Thyroid gland (tissue), 4 donors: ENCODE measurements around the gene ANXA10. TPM values are rescaled to one million over a fixed set of nuclear protein-coding genes. Genes with fewer than 3 reads are reported as not detected.

Experiments used
- DNase-seq, 2 donors: peaks; one replicate each; pipeline ENCODE4 v3.0.0-alpha.2; 2019
- H3K27ac ChIP-seq, 3 donors: fragments of 200-600 bp; sonication (generic); 1 replicate in 2 of 3; 2 replicates in 1 of 3; pipeline ENCODE4 v1.5.1; 2016 to 2019; ENCODE audit warnings: mild to moderate bottlenecking in 1 of 3, moderate library complexity in 1 of 3
- H3K27me3 ChIP-seq: fragments of 200-600 bp; sonication (generic); one replicate; pipeline ENCODE4 v1.5.1; 2019
- H3K36me3 ChIP-seq, 2 donors: fragments of 200-600 bp; sonication (generic); one replicate each; pipeline ENCODE4 v1.5.1; 2016 to 2019
- H3K4me1 ChIP-seq, 2 donors: fragments of 200-600 bp; sonication (generic); one replicate each; pipeline ENCODE4 v1.5.1; 2017 to 2019
- H3K4me3 ChIP-seq, 3 donors: fragments of 200-600 bp; sonication (generic); replicated peaks in 1 of 3; 1 replicate in 2 of 3; 2 replicates in 1 of 3; pipeline ENCODE4 v1.5.1; 2016; ENCODE audit warnings: mild to moderate bottlenecking in 1 of 3
- H3K9me3 ChIP-seq: fragments of 200-600 bp; sonication (generic); one replicate; pipeline ENCODE4 v1.5.1; 2017
- CTCF ChIP-seq, 6 experiments: fragments of 200-600 bp in 3 of 6; fragments of 450-650 bp in 3 of 6; sonication (generic) in 3 of 6; IDR thresholded peaks; one replicate each; pipeline ENCODE4 v1.5.1; 2016 to 2019; ENCODE audit warnings: antibody characterized with exemption in 6 of 6, mild to moderate bottlenecking in 2 of 6, inconsistent platforms in 1 of 6, moderate library complexity in 1 of 6
- POLR2A ChIP-seq, 2 donors: fragments of 450-650 bp; IDR thresholded peaks; one replicate each; pipeline ENCODE4 v1.6.1; 2017; ENCODE audit warnings: antibody characterized with exemption in 2 of 2, mild to moderate bottlenecking in 2 of 2, moderate library complexity in 1 of 2
- WGBS, 2 donors: methylation state at CpG; one replicate each; pipeline ENCODE4 v1.1.5; 2017; 5-methylcytosine and 5-hydroxymethylcytosine counted together
- intact Hi-C: fragments of 100-400 bp; cut with DNase I; formaldehyde crosslinking; loops from one replicate; pipeline ENCODE4 v1.15.1; 2023
- total RNA-seq, 4 donors: library from RNA; depleted of rRNA; stranded (reverse); fragments of >200 nt; gene quantifications; one replicate each; pipeline ENCODE4 v1.2.3, GENCODE V29; 2016

ANXA10 gene
- total RNA-seq, 4 donors from 2014 or later, result not detected

- 64 to 77% methylated on average over 2 of the region's 2 CpGs for WGBS, 2 donors
- no peaks in the 10 kb centered on the region for H3K27me3 ChIP-seq
- TF ChIP-seq POLR2A (IDR thresholded peaks at IDR 0.05) (no peak), CTCF (IDR thresholded peaks at IDR 0.05) (no peak)
Measured at GRCh38 chr4:168097161-168097560, 4.8 kb downstream of the ANXA10 start.

GRCh38 chr4:168098248-168098717, 5.9 kb downstream of the ANXA10 start:
- Histone ChIP-seq H3K9me3 (no peaks in the 10 kb centered on the region), H3K36me3 (no peaks in the 10 kb centered on the region)
- TF ChIP-seq CTCF (IDR thresholded peaks at IDR 0.05), result no peak
- no peak for TF ChIP-seq POLR2A (IDR thresholded peaks at IDR 0.05)

More at GRCh38 chr4:168097161-168097560, 4.8 kb downstream of the ANXA10 start:
- no peaks in the 10 kb centered on the region for H3K4me1 ChIP-seq
- intact Hi-C loops, result no loop called here
- no peak overlapping the region for H3K27ac ChIP-seq
- no peak for DNase-seq
- H3K9me3 ChIP-seq, result no peaks in the 10 kb centered on the region
- H3K36me3 ChIP-seq, result no peaks in the 10 kb centered on the region
- no peak overlapping the region for H3K4me3 ChIP-seq

GRCh38 chr4:168099195-168099594, 6.9 kb downstream of the ANXA10 start:
- Histone ChIP-seq H3K9me3 (no peaks in the 10 kb centered on the region), H3K36me3 (no peaks in the 10 kb centered on the region), H3K27ac (no peak overlapping the region), H3K4me1 (no peaks in the 10 kb centered on the region), H3K27me3 (no peaks in the 10 kb centered on the region), H3K4me3 (no peak overlapping the region)
- 92 to 93% methylated on average over 3 of the region's 3 CpGs for WGBS, 2 donors
- no peak for DNase-seq
- TF ChIP-seq POLR2A (IDR thresholded peaks at IDR 0.05) (no peak), CTCF (IDR thresholded peaks at IDR 0.05) (no peak)
- intact Hi-C loops, result no loop called here

More at GRCh38 chr4:168098248-168098717, 5.9 kb downstream of the ANXA10 start:
- intact Hi-C loops, result no loop called here
- DNase-seq, result no peak
- Histone ChIP-seq H3K27me3 (no peaks in the 10 kb centered on the region), H3K4me3 (no peak overlapping the region), H3K27ac (no peak overlapping the region), H3K4me1 (no peaks in the 10 kb centered on the region)
- WGBS, 2 donors, result 79 to 80% methylated on average over 1 of the region's 1 CpG

- Histone ChIP-seq H3K27me3 (no peaks in the 10 kb centered on the region), H3K27ac (no peak overlapping the region), H3K9me3 (no peaks in the 10 kb centered on the region), H3K4me1 (no peaks in the 10 kb centered on the region), H3K4me3 (no peak overlapping the region), H3K36me3 (no peaks in the 10 kb centered on the region)
- DNase-seq, result no peak
- TF ChIP-seq CTCF (IDR thresholded peaks at IDR 0.05), result no peak
- TF ChIP-seq POLR2A (IDR thresholded peaks at IDR 0.05), result no peak
- WGBS, 2 donors, result 95 to 96% methylated on average over 1 of the region's 1 CpG
- intact Hi-C loops, result no loop called here
Measured at GRCh38 chr4:168101026-168101425, 8.7 kb downstream of the ANXA10 start.

GRCh38 chr4:168102403-168102802, 10.1 kb downstream of the ANXA10 start:
- Histone ChIP-seq H3K4me3 (no peak overlapping the region), H3K9me3 (no peaks in the 10 kb centered on the region), H3K4me1 (no peaks in the 10 kb centered on the region), H3K36me3 (no peaks in the 10 kb centered on the region), H3K27me3 (no peaks in the 10 kb centered on the region), H3K27ac (no peak overlapping the region)
- DNase-seq, result no peak
- intact Hi-C loops, result no loop called here
- WGBS, 2 donors, result 95 to 96% methylated on average over 3 of the region's 3 CpGs
- TF ChIP-seq POLR2A (IDR thresholded peaks at IDR 0.05) (no peak), CTCF (IDR thresholded peaks at IDR 0.05) (no peak)
